Measurements from ENCODE around the gene PLLP. TPM values are rescaled to one million over a fixed set of nuclear protein-coding genes. Genes with fewer than 3 reads are reported as not detected.

Gene PLLP
- total RNA-seq, 1 donor from 2014 or later = 0.79 TPM

DNA sequence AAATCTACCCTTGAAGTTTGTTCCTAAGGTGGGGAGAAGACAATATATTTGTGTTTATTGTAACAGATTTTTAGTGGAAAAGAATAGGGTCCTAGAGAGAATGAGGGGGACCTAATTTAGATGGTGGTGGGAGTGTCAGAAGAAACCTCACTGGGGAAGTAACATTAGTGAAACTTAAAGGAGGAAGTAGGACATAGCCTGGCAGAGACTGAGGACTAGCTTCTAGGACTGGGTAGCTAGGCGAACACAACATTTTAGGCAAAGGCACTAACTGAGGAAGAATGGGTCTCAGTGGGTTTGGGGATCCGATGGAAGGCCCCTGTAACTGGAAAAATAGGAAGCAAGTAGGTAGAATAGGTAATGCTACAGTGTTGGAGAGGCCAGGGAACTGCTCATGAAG lies 43.6 kb downstream of the PLLP start:
- Mint-ChIP-seq H3K36me3 (ENCODE audit: low read depth) (peaks cover 15% of the 10 kb centered on the region), H3K27ac (ENCODE audit: unreplicated experiment) (no peak overlapping the region)
- TF ChIP-seq, protein P1, sequence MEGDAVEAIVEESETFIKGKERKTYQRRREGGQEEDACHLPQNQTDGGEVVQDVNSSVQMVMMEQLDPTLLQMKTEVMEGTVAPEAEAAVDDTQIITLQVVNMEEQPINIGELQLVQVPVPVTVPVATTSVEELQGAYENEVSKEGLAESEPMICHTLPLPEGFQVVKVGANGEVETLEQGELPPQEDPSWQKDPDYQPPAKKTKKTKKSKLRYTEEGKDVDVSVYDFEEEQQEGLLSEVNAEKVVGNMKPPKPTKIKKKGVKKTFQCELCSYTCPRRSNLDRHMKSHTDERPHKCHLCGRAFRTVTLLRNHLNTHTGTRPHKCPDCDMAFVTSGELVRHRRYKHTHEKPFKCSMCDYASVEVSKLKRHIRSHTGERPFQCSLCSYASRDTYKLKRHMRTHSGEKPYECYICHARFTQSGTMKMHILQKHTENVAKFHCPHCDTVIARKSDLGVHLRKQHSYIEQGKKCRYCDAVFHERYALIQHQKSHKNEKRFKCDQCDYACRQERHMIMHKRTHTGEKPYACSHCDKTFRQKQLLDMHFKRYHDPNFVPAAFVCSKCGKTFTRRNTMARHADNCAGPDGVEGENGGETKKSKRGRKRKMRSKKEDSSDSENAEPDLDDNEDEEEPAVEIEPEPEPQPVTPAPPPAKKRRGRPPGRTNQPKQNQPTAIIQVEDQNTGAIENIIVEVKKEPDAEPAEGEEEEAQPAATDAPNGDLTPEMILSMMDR (conservative IDR thresholded peaks at IDR 0.05) = no peak

DNA sequence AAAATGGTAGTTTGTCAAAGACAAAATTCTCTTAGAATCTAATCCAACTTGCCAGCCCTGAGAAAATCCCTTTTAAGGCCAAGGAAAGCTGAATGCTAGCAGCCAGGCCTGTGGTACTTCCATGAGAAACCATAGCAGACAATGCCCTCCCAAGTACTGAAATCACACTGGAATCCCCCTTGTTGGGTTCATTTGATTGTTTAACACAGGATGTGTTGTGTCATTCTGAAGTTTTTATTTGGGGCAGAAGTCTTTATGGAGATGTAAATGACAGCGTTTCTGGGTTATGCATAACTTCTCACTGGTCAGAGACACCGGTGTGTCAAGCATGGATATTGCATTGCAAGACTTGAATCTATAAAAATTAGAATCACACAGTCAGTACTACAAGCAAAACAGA lies 45.4 kb downstream of the PLLP start:
- Mint-ChIP-seq H3K27me3 (ENCODE audit: low read depth) (no peaks in the 10 kb centered on the region), H3K27ac (ENCODE audit: unreplicated experiment) (no peak overlapping the region), H3K36me3 (ENCODE audit: low read depth) (peaks cover 21% of the 10 kb centered on the region), H3K4me1 (no peaks in the 10 kb centered on the region), H3K9me3 (no peaks in the 10 kb centered on the region), H3K4me3 (no peak overlapping the region)
- TF ChIP-seq, protein P1 (conservative IDR thresholded peaks at IDR 0.05) = no peak
- no peak for DNase-seq (ENCODE audit: low read depth, low spot score)

More for the DNA sequence above, 43.6 kb downstream of the PLLP start:
- Mint-ChIP-seq H3K27me3 (ENCODE audit: low read depth) (no peaks in the 10 kb centered on the region), H3K9me3 (no peaks in the 10 kb centered on the region), H3K4me3 (peak overlapping the region; percentile 17), H3K4me1 (peaks cover 11% of the 10 kb centered on the region)
- DNase-seq (ENCODE audit: low read depth, low spot score) = no peak

DNA sequence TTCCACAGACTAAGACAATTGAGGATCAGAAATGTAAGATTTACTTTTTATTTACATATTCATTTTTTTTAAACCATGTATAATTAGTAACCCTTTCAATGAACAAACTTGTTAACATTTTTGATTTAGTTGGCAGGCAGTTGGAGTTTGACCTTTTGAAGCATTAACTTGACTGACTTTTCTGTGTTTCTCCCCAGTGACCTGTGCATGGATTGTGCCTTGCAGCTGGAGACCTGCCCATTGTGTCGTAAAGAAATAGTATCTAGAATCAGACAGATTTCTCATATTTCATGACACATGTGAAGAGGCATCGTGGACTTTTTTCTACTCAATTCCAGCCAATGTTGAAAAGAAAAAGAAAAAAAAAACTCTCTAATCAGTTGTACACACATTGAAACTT lies 45.8 kb downstream of the PLLP start:
- TF ChIP-seq, protein P1 (conservative IDR thresholded peaks at IDR 0.05) = no peak
- Mint-ChIP-seq H3K4me3 (no peak overlapping the region), H3K36me3 (ENCODE audit: low read depth) (peaks cover 25% of the 10 kb centered on the region), H3K4me1 (no peaks in the 10 kb centered on the region), H3K9me3 (no peaks in the 10 kb centered on the region), H3K27ac (ENCODE audit: unreplicated experiment) (no peak overlapping the region), H3K27me3 (ENCODE audit: low read depth) (no peaks in the 10 kb centered on the region)
- no peak for DNase-seq (ENCODE audit: low read depth, low spot score)

DNA sequence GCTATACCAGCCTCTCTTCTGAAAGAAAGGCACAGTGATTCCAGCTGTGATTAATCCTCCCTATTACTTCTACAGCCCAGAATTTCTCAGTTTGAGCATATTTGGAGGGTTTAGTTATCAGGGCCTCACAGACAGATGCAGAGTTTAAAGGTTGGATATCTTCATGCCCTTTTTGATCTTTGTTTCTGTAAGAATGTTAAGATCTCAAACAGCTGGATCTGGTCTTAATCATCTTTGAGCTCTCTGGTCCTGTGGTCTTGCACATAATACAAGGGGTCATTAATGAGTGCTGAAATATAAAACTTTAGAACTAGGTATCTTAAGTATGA lies 48.5 kb downstream of the PLLP start:
- Mint-ChIP-seq H3K4me3 (no peak overlapping the region), H3K27ac (ENCODE audit: unreplicated experiment) (no peak overlapping the region), H3K9me3 (no peaks in the 10 kb centered on the region), H3K4me1 (no peaks in the 10 kb centered on the region), H3K27me3 (ENCODE audit: low read depth) (no peaks in the 10 kb centered on the region), H3K36me3 (ENCODE audit: low read depth) (peaks cover 27% of the 10 kb centered on the region)
- DNase-seq (ENCODE audit: low read depth, low spot score) = no peak
- TF ChIP-seq, protein P1 (conservative IDR thresholded peaks at IDR 0.05) = no peak

DNA sequence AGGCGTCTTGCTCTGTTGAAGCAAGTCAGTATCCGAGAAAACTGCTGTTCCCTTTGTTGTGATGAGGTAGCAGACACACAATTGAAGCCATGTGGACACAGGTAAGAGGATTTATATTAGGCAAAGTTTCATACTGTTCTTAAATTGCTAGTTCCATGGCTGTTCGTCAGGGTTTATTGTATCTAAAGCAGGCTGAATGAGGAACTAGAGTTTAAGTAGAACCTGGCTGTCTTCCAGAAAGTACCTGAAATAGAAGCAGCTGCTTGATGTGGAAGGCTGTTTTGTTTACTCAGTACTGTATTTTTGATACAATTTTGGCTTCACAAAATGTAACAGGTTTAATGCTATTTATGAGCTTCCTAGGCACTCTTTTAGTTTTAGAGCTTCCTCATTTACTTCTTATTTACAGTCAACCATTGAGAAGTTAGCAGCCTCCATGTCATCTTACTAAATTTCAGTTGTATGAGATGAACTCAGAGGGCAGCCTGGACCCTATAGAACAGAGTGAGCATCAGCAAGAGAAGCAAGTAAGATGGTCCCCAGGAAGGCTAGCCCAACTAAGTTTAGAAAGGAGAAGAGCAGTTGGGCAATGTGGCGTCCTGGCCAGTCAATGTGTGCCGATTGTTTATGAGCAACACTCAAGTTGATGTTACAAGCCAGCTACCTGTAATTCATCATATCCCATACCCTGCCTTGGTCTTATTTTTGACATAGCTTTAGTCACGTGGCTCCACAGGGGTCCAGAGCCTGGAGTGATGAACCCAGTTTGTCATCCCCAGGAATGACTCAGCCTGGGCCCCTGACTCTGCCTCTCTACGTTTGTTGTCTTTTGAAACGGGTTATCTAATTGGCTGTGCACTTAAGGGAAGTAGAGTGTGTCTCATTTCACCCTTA lies 49.1 kb downstream of the PLLP start:
- H3K4me3 Mint-ChIP-seq = no peak overlapping the region
- DNase-seq (ENCODE audit: low read depth, low spot score) = no peak
- TF ChIP-seq, protein P1 (conservative IDR thresholded peaks at IDR 0.05) = no peak
- H3K27me3 Mint-ChIP-seq (ENCODE audit: low read depth) = no peaks in the 10 kb centered on the region
- peaks cover 31% of the 10 kb centered on the region for H3K36me3 Mint-ChIP-seq (ENCODE audit: low read depth)
- H3K27ac Mint-ChIP-seq (ENCODE audit: unreplicated experiment) = no peak overlapping the region
- H3K9me3 Mint-ChIP-seq = no peaks in the 10 kb centered on the region
- no peaks in the 10 kb centered on the region for H3K4me1 Mint-ChIP-seq
